Thymus (tissue), 11 donors: ENCODE data around the gene DPPA4. TPM values are rescaled to one million over a fixed set of nuclear protein-coding genes. Genes with fewer than 3 reads are reported as not detected.

Experiments
- DNase-seq, 9 donors: peaks; one replicate each; pipeline ENCODE4 v3.0.0-alpha.2; 2013; ENCODE audit warnings: low spot score in 9 of 9, low read depth in 6 of 9, missing footprints in 1 of 9
- H3K27ac ChIP-seq, 2 donors: one replicate each; pipeline ENCODE4 v1.5.1; 2013; ENCODE audit warnings: control low read depth in 1 of 2, low read depth in 1 of 2, low read length in 1 of 2, mild to moderate bottlenecking in 1 of 2, moderate library complexity in 1 of 2
- H3K27me3 ChIP-seq, 2 donors: one replicate each; pipeline ENCODE4 v1.5.1; 2013; ENCODE audit warnings: low read length in 1 of 2; ENCODE audit not compliant: control insufficient read depth in 2 of 2, insufficient read depth in 1 of 2
- H3K36me3 ChIP-seq, 2 donors: one replicate each; pipeline ENCODE4 v1.5.1; 2013; ENCODE audit warnings: low read length in 1 of 2, mild to moderate bottlenecking in 1 of 2, moderate library complexity in 1 of 2; ENCODE audit not compliant: control insufficient read depth in 2 of 2, insufficient read depth in 2 of 2
- H3K4me1 ChIP-seq, 2 donors: one replicate each; pipeline ENCODE4 v1.5.1; 2013; ENCODE audit warnings: low read length in 2 of 2; ENCODE audit not compliant: control insufficient read depth in 2 of 2, insufficient read depth in 2 of 2
- H3K4me3 ChIP-seq, 2 donors: one replicate each; pipeline ENCODE4 v1.5.1; 2013; ENCODE audit warnings: low read length in 2 of 2, control low read depth in 1 of 2, mild to moderate bottlenecking in 1 of 2
- H3K9me3 ChIP-seq, 2 donors: one replicate each; pipeline ENCODE4 v1.5.1; 2013; ENCODE audit warnings: low read length in 1 of 2, mild to moderate bottlenecking in 1 of 2; ENCODE audit not compliant: control insufficient read depth in 2 of 2, insufficient read depth in 1 of 2
- WGBS: extraction: QIAGEN DNeasy Blood & Tissue Kit; methylation state at CpG from one replicate; pipeline ENCODE4 v1.1.7; 2013; 5-methylcytosine and 5-hydroxymethylcytosine counted together
- polyA plus RNA-seq: library from polyadenylated mRNA; stranded (reverse); fragments of 200-250 nt; gene quantifications from one replicate; pipeline ENCODE4 v1.2.3, GENCODE V29; 2013
- total RNA-seq: library from RNA; stranded (reverse); fragments of 120-200 nt; gene quantifications from one replicate; pipeline ENCODE4 v1.2.4, GENCODE V29; 2013
- donor health status: healthy.

The DPPA4 gene
- total and polyA plus RNA-seq, 2 donors = 13.6 to 14.2 TPM

- 92% methylated on average over 3 of the region's 3 CpGs for WGBS
Measured at GRCh38 chr3:109346770-109347295, 9.5 kb upstream of the DPPA4 start.

GRCh38 chr3:109346099-109346498 lies 8.8 kb upstream of the DPPA4 start:
- no peaks in the 10 kb centered on the region for H3K27me3 ChIP-seq
- WGBS = 95% methylated on average over 4 of the region's 4 CpGs

More at GRCh38 chr3:109346770-109347295, 9.5 kb upstream of the DPPA4 start:
- no peaks in the 10 kb centered on the region for H3K9me3 ChIP-seq
- no peak overlapping the region for H3K27ac ChIP-seq
- no peaks in the 10 kb centered on the region for H3K4me1 ChIP-seq
- H3K36me3 ChIP-seq = no peaks in the 10 kb centered on the region
- no peak for DNase-seq
- H3K4me3 ChIP-seq = no peak overlapping the region
- no peaks in the 10 kb centered on the region for H3K27me3 ChIP-seq

GRCh38 chr3:109339714-109340648 lies 2.6 kb upstream of the DPPA4 start:
- H3K4me1 ChIP-seq = peaks cover 0 to 3% of the 10 kb centered on the region in 2 donors
- H3K27me3 ChIP-seq = peaks cover 0 to 17% of the 10 kb centered on the region in 2 donors
- H3K36me3 ChIP-seq = no peaks in the 10 kb centered on the region
- no peak for DNase-seq
- H3K9me3 ChIP-seq = no peaks in the 10 kb centered on the region
- 93% methylated on average over 5 of the region's 5 CpGs for WGBS
- no peak overlapping the region for H3K27ac ChIP-seq
- no peak overlapping the region for H3K4me3 ChIP-seq

More at GRCh38 chr3:109346099-109346498, 8.8 kb upstream of the DPPA4 start:
- H3K36me3 ChIP-seq = no peaks in the 10 kb centered on the region
- H3K4me3 ChIP-seq = no peak overlapping the region
- H3K9me3 ChIP-seq = no peaks in the 10 kb centered on the region
- H3K27ac ChIP-seq = no peak overlapping the region
- H3K4me1 ChIP-seq = no peaks in the 10 kb centered on the region
- DNase-seq = no peak

GRCh38 chr3:109339197-109339596 lies 1.9 kb upstream of the DPPA4 start:
- no peak for DNase-seq
- Histone ChIP-seq H3K9me3 (no peaks in the 10 kb centered on the region), H3K36me3 (no peaks in the 10 kb centered on the region), H3K4me1 (peaks cover 0 to 3% of the 10 kb centered on the region in 2 donors), H3K27me3 (peaks cover 0 to 17% of the 10 kb centered on the region in 2 donors), H3K4me3 (no peak overlapping the region), H3K27ac (no peak overlapping the region)
- 89% methylated on average over 3 of the region's 3 CpGs for WGBS

GRCh38 chr3:109338322-109338721 lies 976 bp upstream of the DPPA4 start:
- no peaks in the 10 kb centered on the region for H3K9me3 ChIP-seq
- no peak for DNase-seq
- H3K4me3 ChIP-seq = no peak overlapping the region
- H3K27ac ChIP-seq = no peak overlapping the region
- peaks cover 0 to 17% of the 10 kb centered on the region in 2 donors for H3K27me3 ChIP-seq
- peaks cover 0 to 3% of the 10 kb centered on the region in 2 donors for H3K4me1 ChIP-seq
- H3K36me3 ChIP-seq = no peaks in the 10 kb centered on the region
- WGBS = 33% methylated on average over 4 of the region's 4 CpGs

GRCh38 chr3:109336291-109336861 lies 970 bp downstream of the DPPA4 start:
- DNase-seq = peak in 8 of 9 donors; percentile 18 to 69 (median 42)
- Histone ChIP-seq H3K9me3 (no peaks in the 10 kb centered on the region), H3K27ac (peak overlapping the region in 1 of 2 donors; percentile 28), H3K36me3 (no peaks in the 10 kb centered on the region), H3K4me1 (peaks cover 0 to 3% of the 10 kb centered on the region in 2 donors), H3K4me3 (peak overlapping the region; percentile 50 to 60), H3K27me3 (peaks cover 0 to 17% of the 10 kb centered on the region in 2 donors)
- WGBS = 7% methylated on average over 17 of the region's 17 CpGs

GRCh38 chr3:109334572-109334971 lies 2.8 kb downstream of the DPPA4 start:
- no peaks in the 10 kb centered on the region for H3K9me3 ChIP-seq
- WGBS = 94% methylated on average over 1 of the region's 1 CpG
- peaks cover 0 to 9% of the 10 kb centered on the region in 2 donors for H3K36me3 ChIP-seq
- H3K4me1 ChIP-seq = peaks cover 0 to 3% of the 10 kb centered on the region in 2 donors
- no peak overlapping the region for H3K27ac ChIP-seq
- DNase-seq = no peak
- no peak overlapping the region for H3K4me3 ChIP-seq
- peaks cover 0 to 17% of the 10 kb centered on the region in 2 donors for H3K27me3 ChIP-seq

GRCh38 chr3:109331692-109332091 lies 5.7 kb downstream of the DPPA4 start:
- peaks cover 0 to 17% of the 10 kb centered on the region in 2 donors for H3K36me3 ChIP-seq
- H3K9me3 ChIP-seq = no peaks in the 10 kb centered on the region
- H3K27me3 ChIP-seq = peaks cover 0 to 10% of the 10 kb centered on the region in 2 donors
- DNase-seq = no peak
- no peak overlapping the region for H3K4me3 ChIP-seq
- 97% methylated on average over 5 of the region's 5 CpGs for WGBS
- H3K4me1 ChIP-seq = peaks cover 0 to 3% of the 10 kb centered on the region in 2 donors
- no peak overlapping the region for H3K27ac ChIP-seq

- 98% methylated on average over 7 of the region's 7 CpGs for WGBS
- H3K9me3 ChIP-seq = no peaks in the 10 kb centered on the region
- no peak for DNase-seq
Measured at GRCh38 chr3:109330405-109330804, 6.9 kb downstream of the DPPA4 start.

More at GRCh38 chr3:109330405-109330804, 6.9 kb downstream of the DPPA4 start:
- peaks cover 0 to 2% of the 10 kb centered on the region in 2 donors for H3K27me3 ChIP-seq
- peaks cover 0 to 17% of the 10 kb centered on the region in 2 donors for H3K36me3 ChIP-seq
- no peaks in the 10 kb centered on the region for H3K4me1 ChIP-seq
- H3K27ac ChIP-seq = no peak overlapping the region
- no peak overlapping the region for H3K4me3 ChIP-seq
